KOPT-K1 (cell line): Measurements from ENCODE around the gene SCNN1A.

Experiments used
- H3K27ac ChIP-seq: fragments of 200-600 bp; sonication (generic); 2 replicates; pipeline ENCODE4 v1.5.1; 2016; ENCODE audit warnings: antibody characterized with exemption, mild to moderate bottlenecking, low read depth, low read length; ENCODE audit not compliant: poor library complexity, severe bottlenecking
- H3K36me3 ChIP-seq: fragments of 200-600 bp; sonication (generic); 2 replicates; pipeline ENCODE4 v1.5.1; 2017; ENCODE audit warnings: antibody characterized with exemption, mild to moderate bottlenecking, low read length, moderate library complexity; ENCODE audit not compliant: insufficient read depth
- H3K9me3 ChIP-seq: fragments of 200-600 bp; sonication (generic); 2 replicates; pipeline ENCODE4 v1.5.1; 2017; ENCODE audit warnings: antibody characterized with exemption, low read length, mild to moderate bottlenecking; ENCODE audit not compliant: insufficient read depth, poor library complexity, severe bottlenecking

Gene SCNN1A

DNA sequence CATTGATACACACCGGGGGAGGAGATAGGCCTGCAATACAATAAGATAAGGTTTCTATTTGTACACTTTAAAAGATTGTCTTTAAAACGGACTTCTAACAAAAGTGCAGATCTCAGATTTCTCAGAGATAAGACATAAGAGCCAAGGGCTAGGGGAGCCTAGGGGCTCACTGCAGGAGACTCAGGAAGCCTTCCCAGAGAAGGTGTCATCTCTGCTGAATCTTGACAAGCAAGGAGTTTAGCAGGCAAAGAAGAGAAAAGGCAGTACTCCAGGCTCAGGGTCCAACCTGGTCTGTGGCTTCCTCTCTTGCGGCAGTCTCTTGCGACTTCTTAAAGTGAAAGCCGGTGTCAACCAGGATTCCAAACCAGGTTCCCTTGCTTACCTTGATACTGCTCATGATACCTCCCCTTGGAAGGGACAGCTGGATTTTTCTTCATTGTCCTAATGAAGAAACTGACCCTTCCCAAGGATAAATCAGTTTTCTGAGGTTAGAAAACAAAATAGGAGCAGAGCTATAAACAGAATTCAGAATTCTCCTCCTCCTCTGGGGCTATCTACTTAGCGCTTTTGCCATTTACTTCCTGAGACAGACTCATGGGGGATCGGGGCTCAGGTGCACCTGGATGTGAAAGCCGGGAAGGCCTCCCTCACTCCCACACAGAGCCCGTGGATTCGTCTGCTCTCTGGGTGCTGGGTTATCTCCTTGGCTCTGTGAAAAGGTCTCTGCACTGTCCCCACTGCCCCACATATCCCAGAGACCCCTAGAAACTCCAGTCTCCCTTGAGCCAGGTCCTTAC lies 1.7 kb upstream of the SCNN1A start:
- no peaks in the 10 kb centered on the region for H3K9me3 ChIP-seq
- peak overlapping the region; percentile 61 for H3K27ac ChIP-seq
- no peaks in the 10 kb centered on the region for H3K36me3 ChIP-seq

DNA sequence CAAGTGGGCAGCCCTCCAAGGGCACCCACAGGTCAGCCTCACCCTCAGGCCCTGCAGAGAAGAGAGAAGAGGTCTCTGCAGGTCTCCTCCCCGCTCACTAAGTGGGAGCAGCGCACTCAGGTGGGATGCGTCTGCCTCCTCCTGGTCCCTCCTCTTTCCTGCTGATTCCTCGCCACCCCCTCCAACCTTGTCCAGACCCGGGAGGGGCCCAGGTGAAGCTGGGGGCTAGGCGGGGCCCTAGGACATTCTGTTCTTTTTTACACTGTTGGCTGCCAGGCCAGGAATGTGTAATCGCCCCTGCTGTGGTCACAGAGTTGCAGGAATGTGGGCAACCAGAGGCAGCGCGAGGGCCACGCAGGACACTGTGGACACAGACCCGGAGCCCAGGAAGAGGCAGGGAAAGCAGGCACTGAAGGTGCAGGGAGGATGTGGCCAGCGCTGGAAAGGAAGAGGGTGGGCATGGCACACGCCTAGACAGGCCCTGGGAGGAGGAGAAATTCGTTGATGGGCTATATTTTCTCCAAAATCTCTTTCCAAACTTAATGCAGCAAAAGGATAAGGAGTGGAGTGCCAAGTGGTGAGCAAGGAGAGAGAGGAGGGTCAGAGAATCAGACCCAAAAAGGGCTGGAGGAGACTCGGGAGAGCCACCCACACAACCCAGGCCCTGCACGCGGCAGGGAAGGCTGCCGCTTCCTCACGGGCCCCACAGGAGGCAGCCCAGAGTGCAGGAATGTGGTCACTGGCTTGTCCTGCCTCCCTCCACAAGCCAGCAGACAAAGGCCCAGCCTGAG lies 911 bp upstream of the SCNN1A start:
- peak overlapping the region; percentile 61 for H3K27ac ChIP-seq
- H3K36me3 ChIP-seq, result no peaks in the 10 kb centered on the region
- H3K9me3 ChIP-seq, result no peaks in the 10 kb centered on the region

DNA sequence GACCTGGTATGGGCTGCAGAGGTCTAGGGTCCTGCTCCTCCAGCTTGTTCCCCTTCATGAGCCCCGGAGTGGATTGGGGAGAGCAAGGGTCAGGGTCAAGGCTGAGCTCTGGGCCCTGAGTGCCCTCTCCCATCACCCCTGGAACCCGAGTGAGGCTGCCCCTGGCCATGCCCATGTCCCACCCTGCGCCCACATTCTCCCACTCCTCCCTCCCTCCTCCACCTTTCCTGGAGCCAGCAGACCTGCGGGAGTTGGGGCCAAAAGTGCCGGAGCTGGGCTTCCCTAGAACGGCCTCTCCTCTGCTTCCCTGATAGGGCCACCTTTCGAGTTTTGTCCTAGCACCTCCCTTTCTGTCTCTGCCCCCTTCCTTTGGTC lies 590 bp downstream of the SCNN1A start:
- H3K36me3 ChIP-seq, result no peaks in the 10 kb centered on the region
- no peak overlapping the region for H3K27ac ChIP-seq

DNA sequence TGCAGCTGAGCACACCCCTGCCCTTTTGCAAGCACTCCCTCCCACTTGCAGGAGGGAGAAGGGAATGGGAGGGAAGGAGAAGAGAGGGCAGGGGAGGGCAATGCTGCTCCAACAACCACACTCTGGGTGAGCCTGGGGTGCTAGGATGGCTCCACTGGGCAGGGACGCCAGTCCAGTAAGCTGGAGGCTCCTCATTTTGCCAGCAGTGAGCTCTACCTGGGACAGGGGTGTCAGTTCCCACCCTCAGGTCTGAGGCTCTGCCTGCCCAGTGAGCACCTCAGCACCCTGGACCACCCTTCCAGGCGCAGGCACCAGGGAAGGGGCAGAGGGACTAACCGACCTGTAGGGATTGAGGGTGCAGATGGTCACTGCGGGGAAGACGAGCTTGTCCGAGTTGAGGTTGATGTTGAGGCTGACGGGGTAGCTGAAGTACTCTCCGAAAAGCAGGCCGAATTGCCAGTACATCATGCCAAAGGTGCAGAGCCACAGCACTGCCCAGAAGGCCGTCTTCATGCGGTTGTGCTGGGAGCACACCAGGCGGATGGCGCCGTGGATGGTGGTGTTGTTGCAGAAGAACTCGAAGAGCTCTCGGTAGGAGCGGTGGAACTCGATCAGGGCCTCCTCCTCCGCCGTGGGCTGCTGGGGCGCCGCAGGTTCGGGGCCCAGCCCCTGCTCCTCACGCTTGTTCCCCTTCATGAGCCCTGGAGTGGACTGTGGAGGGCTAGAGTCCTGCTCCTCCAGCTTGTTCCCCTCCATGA lies 1.2 kb downstream of the SCNN1A start:
- Histone ChIP-seq H3K27ac (no peak overlapping the region), H3K9me3 (no peaks in the 10 kb centered on the region), H3K36me3 (no peaks in the 10 kb centered on the region)

More for the DNA sequence above, 590 bp downstream of the SCNN1A start:
- H3K9me3 ChIP-seq, result no peaks in the 10 kb centered on the region

DNA sequence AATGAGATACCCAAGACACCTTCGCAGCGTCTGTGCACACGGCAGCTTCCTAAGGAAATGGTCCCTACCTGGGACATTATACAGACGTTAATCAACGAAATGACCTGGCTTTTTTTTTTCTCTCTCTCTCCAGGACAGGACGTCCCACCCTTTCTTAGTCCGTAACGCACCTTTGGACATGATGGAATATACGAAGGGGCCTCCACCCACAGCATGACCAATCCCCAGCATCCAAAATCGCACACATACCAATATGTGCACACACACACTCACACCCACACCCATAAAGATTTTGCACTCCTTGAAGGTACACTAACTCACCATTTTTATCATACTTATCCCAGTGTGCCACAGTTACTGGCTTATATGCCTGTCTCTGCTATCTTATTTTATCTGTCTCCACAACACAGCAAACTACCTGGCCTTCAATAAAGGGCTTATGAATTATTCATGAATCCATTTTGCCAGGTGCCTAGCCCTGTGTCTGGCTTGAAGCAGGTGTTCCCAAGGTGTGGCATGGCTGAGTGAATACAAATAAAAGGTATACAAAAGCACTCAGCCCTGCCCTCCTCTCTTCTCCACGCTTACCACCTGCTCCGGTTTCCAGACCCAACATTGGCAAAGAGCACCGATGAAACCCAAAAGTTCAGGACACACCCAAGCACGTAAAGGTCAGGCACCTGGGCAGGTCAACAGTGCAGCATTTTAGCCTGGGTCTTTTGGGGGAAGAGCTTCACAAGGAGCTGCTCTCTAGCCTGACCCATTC lies 2.2 kb downstream of the SCNN1A start:
- Histone ChIP-seq H3K36me3 (no peaks in the 10 kb centered on the region), H3K9me3 (no peaks in the 10 kb centered on the region), H3K27ac (no peak overlapping the region)

DNA sequence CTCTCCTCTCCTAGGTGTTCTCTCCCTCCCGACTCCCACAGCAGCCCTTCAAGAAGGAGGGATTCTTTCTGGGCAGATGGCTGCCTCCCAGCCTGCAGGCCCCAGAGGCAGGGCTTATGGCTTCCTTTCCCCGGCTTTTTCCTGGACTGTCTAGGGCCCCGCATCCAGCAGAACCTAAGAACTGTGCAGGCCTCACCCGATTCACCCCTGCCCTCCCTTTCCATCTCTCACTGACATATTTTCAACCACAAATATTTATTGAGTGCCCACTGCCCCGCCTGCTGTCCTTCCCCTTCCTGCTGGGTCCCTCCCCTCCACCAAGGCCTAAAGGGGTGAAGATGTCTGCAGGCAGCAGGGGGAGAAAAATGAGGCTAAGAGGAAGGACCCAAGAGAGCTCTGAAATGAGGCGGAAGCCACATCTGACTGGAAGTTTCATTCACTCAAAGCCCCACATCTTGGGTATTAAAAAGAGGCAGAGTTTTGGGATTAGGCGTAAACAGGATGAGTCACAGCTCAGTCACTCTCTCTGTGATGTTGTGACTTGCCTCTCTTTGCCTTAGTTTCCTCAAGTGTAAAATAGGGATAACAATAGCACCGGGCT lies 2.9 kb downstream of the SCNN1A start:
- Histone ChIP-seq H3K27ac (no peak overlapping the region), H3K9me3 (no peaks in the 10 kb centered on the region), H3K36me3 (no peaks in the 10 kb centered on the region)

DNA sequence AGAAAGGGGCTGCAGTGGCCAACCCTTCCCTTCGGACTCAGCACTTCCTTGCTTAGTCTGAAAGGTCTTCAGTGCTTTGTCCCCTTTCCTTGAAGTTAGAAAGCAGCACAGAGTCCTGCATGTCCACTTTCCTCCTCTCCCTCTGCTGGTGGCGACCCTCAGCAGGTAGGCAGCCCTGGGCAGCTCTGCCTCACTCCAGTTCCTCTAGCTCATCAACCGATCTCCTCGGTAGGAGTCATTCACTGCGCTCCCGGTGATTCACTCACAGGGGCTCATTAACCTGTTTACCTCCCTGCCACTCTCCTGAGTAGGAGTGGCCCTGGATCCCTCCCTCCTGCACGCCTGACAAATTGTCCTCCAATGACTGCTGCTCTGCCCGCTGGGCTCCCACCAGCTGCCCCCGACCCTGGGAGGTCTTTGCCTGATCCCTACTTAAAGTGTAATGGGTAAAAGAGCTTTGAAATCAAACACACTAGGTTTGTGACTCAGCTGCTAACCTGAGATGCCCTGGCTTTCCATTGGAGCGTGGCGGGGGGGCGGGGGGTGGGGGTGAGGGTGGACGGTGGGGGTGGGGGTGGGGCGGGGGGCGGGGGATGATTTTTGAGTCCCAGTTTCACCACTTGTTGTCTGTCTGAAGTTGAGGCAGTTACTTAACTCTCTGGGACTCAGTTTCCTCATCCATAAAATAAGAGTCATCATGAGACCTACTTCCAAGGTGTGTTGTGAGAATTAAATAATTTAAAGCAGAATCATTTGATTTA lies 4.2 kb downstream of the SCNN1A start:
- Histone ChIP-seq H3K27ac (no peak overlapping the region), H3K9me3 (no peaks in the 10 kb centered on the region), H3K36me3 (no peaks in the 10 kb centered on the region)

DNA sequence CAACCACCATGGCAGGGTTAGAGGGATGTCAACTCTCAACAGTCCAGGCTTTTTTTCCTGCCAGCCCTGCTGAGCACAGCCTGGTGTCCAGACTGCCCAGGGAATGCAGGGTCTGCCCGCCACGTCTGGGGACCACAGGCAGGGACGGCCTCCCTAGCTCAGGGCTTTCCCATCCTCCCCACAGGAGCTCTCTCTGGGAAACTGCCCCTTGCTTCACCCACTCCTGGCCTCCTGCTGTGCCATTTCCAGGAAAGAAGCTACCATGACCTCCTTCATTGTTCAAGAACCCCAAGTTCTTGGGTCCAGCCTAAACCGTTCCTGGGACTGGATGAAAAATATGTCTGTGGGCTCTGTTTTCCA lies 4.8 kb downstream of the SCNN1A start:
- no peak overlapping the region for H3K27ac ChIP-seq
- no peaks in the 10 kb centered on the region for H3K9me3 ChIP-seq
- no peaks in the 10 kb centered on the region for H3K36me3 ChIP-seq

DNA sequence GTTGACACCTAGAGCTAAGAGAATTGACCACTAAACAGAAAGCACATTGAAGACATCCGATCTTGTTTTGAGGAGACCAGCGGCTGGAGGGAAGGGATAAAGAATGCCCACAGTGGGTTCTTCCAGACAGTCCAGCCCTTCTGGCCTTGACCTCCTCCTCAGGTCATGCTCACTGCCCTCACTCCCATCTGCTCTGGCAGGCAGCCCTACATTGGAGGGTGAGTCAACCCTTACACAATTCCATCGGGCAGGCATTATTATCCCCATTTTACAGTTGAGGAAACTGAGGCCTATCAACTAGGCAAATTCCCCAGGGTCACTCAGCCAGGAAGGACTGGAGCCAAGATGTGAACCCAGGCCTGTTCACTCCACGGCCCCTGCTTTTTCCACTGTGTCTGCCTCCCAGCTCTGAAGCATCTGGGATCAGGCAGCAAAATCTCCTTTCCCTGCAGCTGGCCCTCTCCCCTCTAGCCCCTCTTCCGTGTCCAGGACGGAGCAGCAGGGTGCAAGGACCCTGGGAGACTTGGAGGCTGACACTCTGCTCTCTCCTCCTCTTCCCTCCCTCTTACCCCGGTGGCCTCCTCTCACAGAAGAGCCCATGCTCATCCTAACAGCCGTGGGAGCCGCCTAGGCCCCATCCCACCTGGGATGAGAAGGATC lies 5.3 kb downstream of the SCNN1A start:
- Histone ChIP-seq H3K27ac (no peak overlapping the region), H3K36me3 (no peaks in the 10 kb centered on the region), H3K9me3 (no peaks in the 10 kb centered on the region)

DNA sequence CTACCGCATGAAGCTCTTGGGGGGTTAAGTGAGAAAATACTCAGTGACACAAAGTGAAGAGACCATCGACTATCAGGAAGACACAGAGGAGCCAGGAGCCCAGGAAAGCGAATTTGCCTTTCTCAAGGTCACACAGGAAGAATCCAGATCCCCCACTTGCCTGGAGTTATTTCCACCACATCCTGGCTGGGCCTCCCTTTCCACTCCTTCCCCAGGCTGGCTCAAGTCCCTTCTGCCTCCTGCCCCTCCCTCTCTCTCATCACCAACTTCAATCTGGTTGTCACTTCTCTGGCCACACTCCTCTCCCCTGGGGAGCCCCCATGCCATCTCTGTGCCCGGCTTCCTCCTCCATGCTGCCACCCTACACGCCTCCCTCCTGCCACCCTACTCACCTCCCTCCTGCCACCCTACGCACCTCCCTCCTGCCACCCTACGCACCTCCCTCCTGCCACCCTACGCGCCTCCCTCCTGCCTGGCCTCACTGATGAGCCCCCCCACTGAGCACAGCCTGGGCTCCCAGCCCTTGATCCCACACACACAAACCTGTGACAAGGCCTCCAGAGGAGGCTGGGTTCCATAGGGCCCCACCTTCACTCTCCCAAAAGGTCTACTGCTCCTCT lies 6.3 kb downstream of the SCNN1A start:
- H3K27ac ChIP-seq, result peak overlapping the region; percentile 20
- H3K9me3 ChIP-seq, result no peaks in the 10 kb centered on the region

DNA sequence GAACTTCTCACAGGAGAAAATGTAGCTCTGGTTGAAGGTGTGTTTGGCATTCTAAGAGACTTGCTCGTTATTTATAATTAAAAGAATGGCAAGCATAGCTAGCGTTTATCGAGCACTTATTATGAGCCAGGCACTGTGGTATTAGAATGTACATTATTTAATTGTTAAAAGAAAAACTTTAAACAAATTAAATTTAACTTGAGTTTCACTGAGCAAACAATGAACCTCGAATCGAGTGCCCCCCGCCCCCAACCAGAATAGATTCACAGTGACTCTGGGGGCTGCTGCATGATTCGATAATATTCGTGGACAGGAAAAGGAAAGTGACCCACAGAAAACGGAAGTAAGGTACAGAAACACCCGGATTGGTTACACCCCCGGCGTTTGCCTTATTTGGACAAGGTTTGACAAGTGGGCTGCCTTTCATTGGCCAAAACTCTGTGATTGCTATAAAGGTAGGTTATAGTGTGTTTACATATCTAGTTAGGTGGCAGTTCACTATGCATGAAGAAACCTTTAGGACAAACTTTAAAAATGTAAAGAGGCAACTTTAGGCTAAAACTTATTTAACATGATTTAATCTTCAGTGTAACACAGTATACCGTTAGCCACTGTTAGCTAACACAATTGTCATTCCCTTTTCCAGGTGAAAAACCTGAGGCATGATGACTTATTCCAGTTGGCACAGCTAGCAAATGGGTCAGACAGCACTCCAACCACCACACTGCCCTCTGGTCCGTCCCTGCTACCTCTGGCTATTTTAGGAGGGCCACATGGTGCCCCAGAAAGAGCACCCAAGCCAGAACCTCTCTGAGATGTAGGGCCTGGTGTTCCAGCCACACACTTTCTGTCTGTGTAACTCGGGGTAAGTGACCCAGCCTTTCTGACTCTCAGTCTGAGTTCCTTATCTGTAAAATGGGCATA lies 7.1 kb downstream of the SCNN1A start:
- H3K9me3 ChIP-seq, result no peaks in the 10 kb centered on the region
- no peaks in the 10 kb centered on the region for H3K36me3 ChIP-seq
- H3K27ac ChIP-seq, result peak overlapping the region; percentile 20

More for the DNA sequence above, 6.3 kb downstream of the SCNN1A start:
- no peaks in the 10 kb centered on the region for H3K36me3 ChIP-seq
